GM12892 (cell line): ENCODE measurements around the gene TARM1.

Source experiments
- POLR2A ChIP-seq: IDR thresholded peaks from 2 replicates; pipeline ENCODE4 v1.6.1; 2011; ENCODE audit warnings: low read depth, low read length, control low read depth
- POLR2AphosphoS5 ChIP-seq: IDR thresholded peaks from 2 replicates; pipeline ENCODE4 v1.6.1; 2011; ENCODE audit warnings: low read depth, low read length, control low read depth
- TAF1 ChIP-seq: IDR thresholded peaks from 2 replicates; pipeline ENCODE4 v1.6.1; 2011; ENCODE audit warnings: low read depth, mild to moderate bottlenecking, control low read depth, low read length, borderline replicate concordance

DNA sequence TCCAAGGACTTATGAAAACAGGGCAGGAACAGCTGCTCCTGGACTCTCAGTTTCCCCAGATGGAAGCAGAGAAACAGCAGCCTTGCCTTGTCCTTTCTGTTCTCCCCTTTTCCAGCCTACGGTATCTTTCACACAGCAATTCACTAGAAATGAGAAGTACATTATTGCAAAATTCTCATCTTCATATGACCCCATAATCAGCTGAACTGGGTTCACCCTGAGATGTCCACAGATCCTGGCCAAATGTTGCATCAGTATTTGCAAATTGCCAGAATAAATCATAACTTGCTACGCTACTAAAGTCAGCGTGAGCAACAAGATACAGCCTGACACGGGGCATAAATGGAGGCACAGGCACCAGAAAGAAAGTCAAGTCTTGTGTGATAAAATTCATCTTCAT is 33.5 kb downstream of the TARM1 start:
- TF ChIP-seq POLR2A, result no peak
- TF ChIP-seq POLR2AphosphoS5, result no peak
- no peak for TF ChIP-seq TAF1
